H9 (cell line): Measurements from ENCODE around the gene PCSK2. TPM values are rescaled to one million over a fixed set of nuclear protein-coding genes. Genes with fewer than 3 reads are reported as not detected.

Source experiments
- DNase-seq: peaks from one replicate; pipeline ENCODE4 v3.0.0-alpha.2; 2017
- H2AFZ ChIP-seq: one replicate; pipeline ENCODE4 v1.6.1; 2013; ENCODE audit warnings: mild to moderate bottlenecking, low read length, control low read depth, moderate library complexity
- H2AK5ac ChIP-seq: 2 replicates; pipeline ENCODE4 v1.6.1; 2013; ENCODE audit warnings: low read length, control low read depth, mixed read lengths; ENCODE audit not compliant: insufficient read length
- H2BK120ac ChIP-seq: one replicate; pipeline ENCODE4 v1.6.1; 2013; ENCODE audit warnings: low read depth, mild to moderate bottlenecking, low read length, control low read depth, inconsistent platforms; ENCODE audit not compliant: poor library complexity, severe bottlenecking
- H2BK12ac ChIP-seq: 2 replicates; pipeline ENCODE4 v1.6.1; 2013; ENCODE audit warnings: low read length, control low read depth, mixed read lengths, low read depth; ENCODE audit not compliant: insufficient read length
- H2BK15ac ChIP-seq: 2 replicates; pipeline ENCODE4 v1.6.1; 2013; ENCODE audit warnings: low read depth, low read length, control low read depth
- H2BK20ac ChIP-seq: one replicate; pipeline ENCODE4 v1.6.1; 2013; ENCODE audit warnings: low read depth, mild to moderate bottlenecking, low read length, control low read depth, inconsistent platforms; ENCODE audit not compliant: poor library complexity, severe bottlenecking
- H2BK5ac ChIP-seq: 2 replicates; pipeline ENCODE4 v1.6.1; 2013; ENCODE audit warnings: low read length, control low read depth, mixed read lengths; ENCODE audit not compliant: insufficient read length
- H3K14ac ChIP-seq: 2 replicates; pipeline ENCODE4 v1.6.1; 2013; ENCODE audit warnings: low read length, control low read depth; ENCODE audit not compliant: insufficient read depth
- H3K18ac ChIP-seq: 2 replicates; pipeline ENCODE4 v1.6.1; 2013; ENCODE audit warnings: low read depth, mild to moderate bottlenecking, mixed read lengths, low read length, control low read depth; ENCODE audit not compliant: insufficient read length
- H3K23ac ChIP-seq: 2 replicates; pipeline ENCODE4 v1.6.1; 2013; ENCODE audit warnings: low read length, control low read depth, mixed read lengths, low read depth; ENCODE audit not compliant: insufficient read length
- H3K23me2 ChIP-seq: 2 replicates; pipeline ENCODE4 v1.6.1; 2013; ENCODE audit warnings: low read depth, mild to moderate bottlenecking, mixed read lengths, low read length, control low read depth; ENCODE audit not compliant: insufficient read length, poor library complexity, severe bottlenecking
- H3K27ac ChIP-seq: 2 replicates; pipeline ENCODE4 v1.5.1; 2013; ENCODE audit warnings: low read length, control low read depth, mixed read lengths, low read depth; ENCODE audit not compliant: insufficient read length
- H3K27me3 ChIP-seq: 2 replicates; pipeline ENCODE4 v1.6.1; 2013; ENCODE audit warnings: low read length, control low read depth, inconsistent platforms; ENCODE audit not compliant: insufficient read depth
- H3K4ac ChIP-seq: 2 replicates; pipeline ENCODE4 v1.6.1; 2013; ENCODE audit warnings: low read depth, mild to moderate bottlenecking, control low read depth, inconsistent platforms, low read length, moderate library complexity
- H3K4me1 ChIP-seq: 2 replicates; pipeline ENCODE4 v1.6.1; 2013; ENCODE audit warnings: low read length, control low read depth, inconsistent platforms; ENCODE audit not compliant: insufficient read depth
- H3K4me2 ChIP-seq: 2 replicates; pipeline ENCODE4 v1.6.1; 2013; ENCODE audit warnings: low read length, control low read depth, mixed read lengths; ENCODE audit not compliant: insufficient read length, insufficient read depth
- H3K56ac ChIP-seq: 2 replicates; pipeline ENCODE4 v1.6.1; 2013; ENCODE audit warnings: low read depth, mild to moderate bottlenecking, mixed read lengths, low read length, control low read depth; ENCODE audit not compliant: insufficient read length
- H3K79me1 ChIP-seq: 2 replicates; pipeline ENCODE4 v1.6.1; 2013; ENCODE audit warnings: low read depth, mild to moderate bottlenecking, moderate library complexity, low read length, control low read depth, inconsistent platforms; ENCODE audit not compliant: insufficient read depth, poor library complexity, severe bottlenecking
- H3K79me2 ChIP-seq: 2 replicates; pipeline ENCODE4 v1.6.1; 2013; ENCODE audit warnings: low read length, control low read depth, inconsistent platforms; ENCODE audit not compliant: insufficient read depth
- H3K9ac ChIP-seq: 2 replicates; pipeline ENCODE4 v1.6.1; 2013; ENCODE audit warnings: low read length, control low read depth, mixed read lengths; ENCODE audit not compliant: insufficient read length; ENCODE audit errors: extremely low read depth
- H3K9me3 ChIP-seq: one replicate; pipeline ENCODE4 v1.6.1; 2013; ENCODE audit warnings: low read depth, low read length, inconsistent platforms; ENCODE audit not compliant: control insufficient read depth
- H3T11ph ChIP-seq: one replicate; pipeline ENCODE4 v1.6.1; 2013; ENCODE audit warnings: mild to moderate bottlenecking, low read length, control low read depth, inconsistent platforms
- H4K20me1 ChIP-seq: one replicate; pipeline ENCODE4 v1.6.1; 2013; ENCODE audit not compliant: control insufficient read depth, insufficient read length, insufficient read depth
- H4K5ac ChIP-seq: 2 replicates; pipeline ENCODE4 v1.6.1; 2013; ENCODE audit warnings: low read depth, mild to moderate bottlenecking, mixed read lengths, low read length, control low read depth; ENCODE audit not compliant: insufficient read length
- H4K8ac ChIP-seq: replicated peaks from 2 replicates; pipeline ENCODE4 v1.6.1; 2013; ENCODE audit warnings: low read length, control low read depth, mixed read lengths, low read depth; ENCODE audit not compliant: insufficient read length
- H4K91ac ChIP-seq: 2 replicates; pipeline ENCODE4 v1.6.1; 2013; ENCODE audit warnings: low read depth, mild to moderate bottlenecking, moderate library complexity, mixed read lengths, low read length, control low read depth; ENCODE audit not compliant: insufficient read length
- H3K27ac Mint-ChIP-seq, 3 experiments: 2 replicates in 2 of 3; 3 replicates in 1 of 3; pipeline ENCODE4 v1.8.0; 2020 to 2021; ENCODE audit warnings: mixed read lengths in 3 of 3, mild to moderate bottlenecking in 1 of 3, moderate library complexity in 1 of 3
- H3K27me3 Mint-ChIP-seq: 2 replicates; pipeline ENCODE4 v1.8.0; 2021; ENCODE audit warnings: low read depth, mild to moderate bottlenecking, moderate library complexity, mixed read lengths
- H3K36me3 Mint-ChIP-seq, 3 experiments: 2 replicates in 2 of 3; 3 replicates in 1 of 3; pipeline ENCODE4 v1.8.0; 2020 to 2021; ENCODE audit warnings: low read depth in 3 of 3, mixed read lengths in 3 of 3; ENCODE audit not compliant: insufficient read depth in 1 of 3
- H3K4me1 Mint-ChIP-seq, 2 experiments: 2 replicates each; pipeline ENCODE4 v1.8.0; 2020; ENCODE audit warnings: mixed read lengths in 2 of 2
- H3K4me3 Mint-ChIP-seq, 2 experiments: 2 replicates in 1 of 2; 3 replicates in 1 of 2; pipeline ENCODE4 v1.8.0; 2020 to 2021; ENCODE audit warnings: mild to moderate bottlenecking in 2 of 2, mixed read lengths in 2 of 2, moderate library complexity in 1 of 2
- H3K9me3 Mint-ChIP-seq, 2 experiments: 2 replicates in 1 of 2; 3 replicates in 1 of 2; pipeline ENCODE4 v1.8.0; 2020; ENCODE audit warnings: mild to moderate bottlenecking in 2 of 2, mixed read lengths in 2 of 2, moderate library complexity in 1 of 2
- WGBS: extraction: QIAGEN DNeasy Blood & Tissue Kit; methylation state at CpG from one replicate; pipeline ENCODE4 v1.1.7; 2013; ENCODE audit warnings: missing lambda C conversion rate, low lambda C conversion rate, mixed read lengths; ENCODE audit not compliant: insufficient read length; ENCODE audit errors: extremely low coverage; 5-methylcytosine and 5-hydroxymethylcytosine counted together
- total RNA-seq: library from RNA; stranded (reverse); gene quantifications from 2 replicates; pipeline ENCODE4 v1.2.1, GENCODE V29; 2021
- TF ChIP-seq, protein P1 (sequence below): fragments of 200-600 bp; sonication (generic); conservative IDR thresholded peaks from 3 replicates; pipeline ENCODE4 v1.8.0; 2021; ENCODE audit warnings: antibody characterized with exemption, mild to moderate bottlenecking

The PCSK2 gene
- total RNA-seq, 1 experiment from 2014 or later, result 2.8 TPM

DNA sequence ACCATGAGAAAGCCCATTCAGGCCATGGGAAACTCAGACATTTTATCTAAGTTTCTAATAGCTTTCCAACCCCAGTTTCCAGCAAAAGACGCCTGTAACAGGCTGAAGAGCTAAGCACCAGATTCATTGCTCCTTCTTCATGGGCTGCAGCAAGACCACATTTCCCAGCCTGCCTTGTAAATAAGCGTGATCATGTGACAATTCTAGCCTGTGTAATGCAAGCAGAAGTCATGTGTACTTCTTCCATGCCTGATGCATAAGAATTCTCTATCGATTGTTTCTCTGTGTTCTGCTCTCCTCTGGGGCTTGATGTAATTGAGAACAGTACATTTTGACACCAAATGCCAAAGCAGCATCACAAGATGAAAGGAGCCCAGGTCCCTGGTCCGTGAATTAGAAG, 6.8 kb downstream of the PCSK2 start:
- WGBS, result no CpG with 5 or more reads among the region's 4 CpGs
- H3K23me2 ChIP-seq, result peaks cover 6% of the 10 kb centered on the region
- no peak overlapping the region for H3K27ac ChIP-seq
- H2BK20ac ChIP-seq, result no peak overlapping the region
- H4K8ac ChIP-seq, result no peak overlapping the region
- Mint-ChIP-seq H3K27me3 (peaks cover 13% of the 10 kb centered on the region), H3K36me3 (no peaks in the 10 kb centered on the region), H3K4me3 (no peak overlapping the region), H3K9me3 (no peaks in the 10 kb centered on the region), H3K4me1 (peaks cover 11 to 21% of the 10 kb centered on the region in 2 experiments), H3K27ac (no peak overlapping the region)
- no peaks in the 10 kb centered on the region for H3K4me1 ChIP-seq
- H3K56ac ChIP-seq, result no peak overlapping the region
- H3K23ac ChIP-seq, result no peak overlapping the region
- no peaks in the 10 kb centered on the region for H3K79me2 ChIP-seq
- H3K4me2 ChIP-seq, result no peak overlapping the region
- H2AFZ ChIP-seq, result no peak overlapping the region
- DNase-seq, result no peak
- no peaks in the 10 kb centered on the region for H3K9me3 ChIP-seq
- H2BK15ac ChIP-seq, result no peak overlapping the region
- no peak overlapping the region for H3T11ph ChIP-seq
- TF ChIP-seq, protein P1, sequence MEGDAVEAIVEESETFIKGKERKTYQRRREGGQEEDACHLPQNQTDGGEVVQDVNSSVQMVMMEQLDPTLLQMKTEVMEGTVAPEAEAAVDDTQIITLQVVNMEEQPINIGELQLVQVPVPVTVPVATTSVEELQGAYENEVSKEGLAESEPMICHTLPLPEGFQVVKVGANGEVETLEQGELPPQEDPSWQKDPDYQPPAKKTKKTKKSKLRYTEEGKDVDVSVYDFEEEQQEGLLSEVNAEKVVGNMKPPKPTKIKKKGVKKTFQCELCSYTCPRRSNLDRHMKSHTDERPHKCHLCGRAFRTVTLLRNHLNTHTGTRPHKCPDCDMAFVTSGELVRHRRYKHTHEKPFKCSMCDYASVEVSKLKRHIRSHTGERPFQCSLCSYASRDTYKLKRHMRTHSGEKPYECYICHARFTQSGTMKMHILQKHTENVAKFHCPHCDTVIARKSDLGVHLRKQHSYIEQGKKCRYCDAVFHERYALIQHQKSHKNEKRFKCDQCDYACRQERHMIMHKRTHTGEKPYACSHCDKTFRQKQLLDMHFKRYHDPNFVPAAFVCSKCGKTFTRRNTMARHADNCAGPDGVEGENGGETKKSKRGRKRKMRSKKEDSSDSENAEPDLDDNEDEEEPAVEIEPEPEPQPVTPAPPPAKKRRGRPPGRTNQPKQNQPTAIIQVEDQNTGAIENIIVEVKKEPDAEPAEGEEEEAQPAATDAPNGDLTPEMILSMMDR, result no peak
- no peak overlapping the region for H3K9ac ChIP-seq
- H2BK120ac ChIP-seq, result no peak overlapping the region
- H3K4ac ChIP-seq, result no peak overlapping the region
- no peak overlapping the region for H3K14ac ChIP-seq
- no peaks in the 10 kb centered on the region for H4K20me1 ChIP-seq
- no peaks in the 10 kb centered on the region for H3K79me1 ChIP-seq
- no peaks in the 10 kb centered on the region; the same call in 1 of the 2 replicates for H3K27me3 ChIP-seq
- H2AK5ac ChIP-seq, result no peak overlapping the region
- no peak overlapping the region for H2BK12ac ChIP-seq
- no peak overlapping the region for H3K18ac ChIP-seq
- H4K5ac ChIP-seq, result no peak overlapping the region
- H2BK5ac ChIP-seq, result no peak overlapping the region
- H4K91ac ChIP-seq, result no peak overlapping the region
